EL (cell line): ENCODE data around the gene PAPPA2.
"Not testable (repeated sequence)": the region's sequence is repeated elsewhere in the genome, so short reads cannot be mapped to it uniquely, and the experiment has no call there.

Experiments used
- DNase-seq: peaks from one replicate; pipeline ENCODE4 v3.0.0-alpha.2; 2016

The PAPPA2 gene

GRCh38 chr1:176612791-176613190, 149.8 kb downstream of the PAPPA2 start:
- no peak for DNase-seq

- DNase-seq: peak; percentile 3
These were observed 154.9 kb downstream of the PAPPA2 start for GRCh38 chr1:176617881-176618280.

- no peak for DNase-seq
These were observed 156.3 kb downstream of the PAPPA2 start for GRCh38 chr1:176619261-176619660.

GRCh38 chr1:176625365-176625764, 162.4 kb downstream of the PAPPA2 start:
- DNase-seq: no peak

DNA sequence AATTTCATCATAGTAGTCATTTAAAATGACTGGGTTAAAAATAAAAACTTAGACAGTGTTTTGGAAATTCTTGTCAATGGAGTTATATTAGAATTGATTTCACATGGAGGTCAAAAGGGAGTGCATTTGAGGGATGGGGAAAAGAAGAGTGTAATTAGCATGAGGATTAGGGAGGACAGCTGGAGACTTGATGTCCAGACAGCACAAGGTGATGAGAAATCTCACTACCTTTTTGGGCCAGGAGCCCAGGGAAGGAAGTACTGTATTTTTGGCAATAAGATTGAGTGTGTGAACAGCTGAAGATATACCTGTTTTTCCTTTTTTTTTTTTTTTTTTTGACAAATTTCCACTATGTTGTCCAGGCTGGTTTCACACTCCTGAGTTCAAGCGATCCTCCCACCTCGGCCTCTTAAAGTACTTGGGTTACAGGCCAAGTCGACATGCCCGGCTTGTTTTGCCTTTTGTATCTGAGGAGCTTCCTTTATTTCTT, 163.6 kb downstream of the PAPPA2 start:
- DNase-seq: no peak

GRCh38 chr1:176628775-176629174, 165.8 kb downstream of the PAPPA2 start:
- DNase-seq: no peak

GRCh38 chr1:176634733-176635132, 171.8 kb downstream of the PAPPA2 start:
- DNase-seq: not testable (repeated sequence)

DNA sequence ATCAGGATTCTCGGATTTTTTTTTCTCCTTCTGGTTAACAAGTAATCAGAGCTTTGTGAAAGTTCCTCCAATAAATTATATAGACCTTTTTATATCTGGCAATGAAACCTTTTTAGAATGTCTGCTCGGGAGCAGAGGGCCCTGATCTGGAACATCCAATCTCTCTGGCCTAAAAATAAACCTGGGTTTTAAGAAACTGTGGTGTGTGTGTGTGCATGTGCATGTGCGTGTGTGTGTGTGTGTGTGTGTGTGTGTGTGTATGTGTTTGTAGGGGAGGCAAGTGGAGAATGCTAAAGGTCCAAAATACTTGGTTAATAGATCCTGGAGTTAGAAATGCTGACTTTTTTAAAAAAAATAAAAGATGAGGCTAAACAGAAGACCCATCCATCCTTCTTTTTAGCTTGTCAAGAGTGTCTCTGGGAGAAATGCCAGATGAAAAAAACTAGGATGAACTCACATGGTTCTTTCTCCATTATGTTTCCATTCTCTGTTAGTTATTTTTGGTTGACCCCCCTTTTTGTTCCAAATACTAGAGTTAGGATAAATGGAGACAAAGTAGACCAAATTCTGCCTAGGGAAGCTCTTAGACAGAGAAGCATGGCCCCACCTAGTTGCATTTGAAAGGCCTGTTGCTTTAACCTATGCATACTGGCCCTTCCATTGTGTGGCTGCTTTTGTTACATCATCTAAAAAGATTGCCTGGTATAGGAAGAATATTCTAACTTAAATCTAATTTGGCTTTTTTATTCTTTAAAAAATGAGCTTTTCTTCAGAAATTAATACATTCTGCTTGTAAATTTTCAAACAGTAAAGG, 175.9 kb downstream of the PAPPA2 start:
- DNase-seq: no peak

DNA sequence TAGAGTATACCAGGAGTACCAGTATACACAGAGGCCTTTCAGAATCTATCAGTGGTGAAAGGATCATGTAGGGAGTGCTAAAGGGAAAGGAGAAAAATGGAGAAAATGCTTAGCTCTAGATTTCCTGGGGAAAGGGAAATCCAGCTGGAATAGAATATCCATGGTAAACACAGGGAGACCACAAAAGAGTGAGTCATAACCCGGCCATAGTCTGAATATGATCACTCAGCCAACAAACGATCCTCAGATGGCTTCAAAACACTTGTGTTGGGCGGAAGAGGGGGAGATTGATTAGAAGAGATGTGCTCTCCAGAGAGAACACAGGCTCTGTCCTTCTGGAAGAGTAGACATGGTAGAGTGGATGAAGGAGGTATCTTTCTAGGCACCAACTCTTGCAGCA, 180.6 kb downstream of the PAPPA2 start:
- DNase-seq: peak; percentile 41

DNA sequence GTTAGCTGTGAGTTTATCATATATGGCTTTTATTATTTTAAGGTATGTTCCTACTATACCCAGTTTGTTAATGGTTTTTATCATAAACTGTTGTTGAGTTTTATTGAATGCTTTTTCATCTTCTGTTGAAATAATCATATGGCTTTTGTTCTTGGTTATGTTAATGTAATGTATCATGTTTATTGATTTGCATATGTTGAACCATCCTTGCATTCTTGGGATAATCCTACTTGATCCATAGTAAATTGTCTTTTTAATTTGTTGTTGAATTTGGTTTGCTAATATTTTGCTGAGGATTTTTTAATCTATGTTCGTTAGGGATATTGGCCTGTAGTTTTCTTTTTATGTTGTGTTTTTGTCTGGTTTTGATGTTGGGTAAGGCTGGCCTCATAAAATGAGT, 185.6 kb downstream of the PAPPA2 start:
- no peak for DNase-seq

DNA sequence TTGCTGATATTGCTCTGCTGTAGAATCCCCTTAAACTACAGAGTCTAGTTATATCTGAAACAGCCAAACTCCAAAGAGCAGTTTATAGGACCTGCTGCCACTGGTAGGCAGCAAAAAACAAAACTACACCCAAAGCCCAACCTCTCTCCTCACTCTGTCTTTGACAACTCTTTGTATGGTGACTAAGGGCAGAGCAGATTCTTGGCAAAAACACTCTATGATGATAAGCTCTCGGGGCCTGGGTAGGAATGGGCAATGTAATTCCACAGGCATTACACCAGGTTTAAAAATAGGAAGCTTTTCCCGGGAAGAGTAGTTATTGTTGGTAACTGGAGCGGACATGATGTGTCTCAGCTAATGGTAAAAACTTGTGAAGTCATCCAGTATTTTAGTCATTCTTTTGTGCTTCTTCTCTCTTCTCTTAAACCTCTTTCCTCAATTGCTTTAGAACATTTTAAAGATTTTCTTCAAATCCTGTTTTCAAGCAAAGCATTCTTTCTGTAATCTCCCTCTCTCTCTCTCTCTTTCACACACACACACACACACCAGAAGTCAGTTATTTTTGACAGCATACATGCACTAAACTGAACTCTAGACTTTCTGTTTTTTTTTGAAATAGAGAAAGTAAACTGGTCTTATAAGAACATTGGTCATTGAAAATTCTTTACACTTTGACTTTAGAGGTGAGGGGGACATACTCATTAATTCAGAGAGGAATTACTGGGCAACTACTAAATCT, 193.5 kb downstream of the PAPPA2 start:
- peak; percentile 78 for DNase-seq

DNA sequence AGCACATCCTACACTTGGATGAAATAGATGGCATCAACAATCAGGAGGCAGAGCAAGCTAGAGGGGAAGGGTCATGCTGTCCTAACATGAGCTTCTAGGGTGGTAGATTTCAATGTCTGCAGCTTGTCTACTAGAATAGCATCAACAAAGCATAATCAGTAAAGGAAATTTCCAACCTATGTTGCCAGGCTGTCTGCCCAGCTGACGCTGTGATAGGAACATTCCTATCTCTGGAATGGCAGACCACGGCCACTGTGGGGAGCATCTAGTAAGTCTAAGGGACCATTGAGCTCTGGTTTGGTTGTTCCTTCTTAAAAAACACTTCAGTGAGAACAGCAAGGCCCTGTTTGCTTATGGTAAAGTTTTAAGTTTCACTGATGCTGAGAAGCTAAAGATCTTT, 206.8 kb downstream of the PAPPA2 start:
- no peak for DNase-seq

GRCh38 chr1:176670853-176671252, 207.9 kb downstream of the PAPPA2 start:
- DNase-seq: no peak

GRCh38 chr1:176682830-176683535, 220.0 kb downstream of the PAPPA2 start:
- DNase-seq: no peak

GRCh38 chr1:176691251-176692228, 228.6 kb downstream of the PAPPA2 start:
- DNase-seq: peak; percentile 31

DNA sequence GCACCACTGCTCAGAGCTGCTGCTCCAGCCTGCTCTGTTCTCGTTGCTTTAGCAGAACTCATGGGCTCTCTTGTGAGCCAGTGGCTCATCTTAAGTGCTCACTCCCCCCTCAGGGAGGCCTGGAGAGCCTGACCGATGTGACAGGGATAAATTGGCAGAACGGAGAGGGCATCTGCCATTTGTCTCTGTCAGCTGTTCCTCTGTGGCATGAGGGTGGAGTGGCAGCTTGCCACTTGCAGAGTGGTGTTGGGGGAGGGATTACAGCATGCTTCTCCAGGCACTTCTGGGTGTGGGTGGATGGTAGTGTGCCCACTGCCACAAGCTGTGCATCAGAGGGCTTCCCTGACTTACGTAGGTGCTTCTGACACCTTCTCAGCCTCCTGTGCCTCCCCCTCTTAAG, 229.5 kb downstream of the PAPPA2 start:
- DNase-seq: no peak

- no peak for DNase-seq
These were observed 230.2 kb downstream of the PAPPA2 start for GRCh38 chr1:176692988-176693696.

DNA sequence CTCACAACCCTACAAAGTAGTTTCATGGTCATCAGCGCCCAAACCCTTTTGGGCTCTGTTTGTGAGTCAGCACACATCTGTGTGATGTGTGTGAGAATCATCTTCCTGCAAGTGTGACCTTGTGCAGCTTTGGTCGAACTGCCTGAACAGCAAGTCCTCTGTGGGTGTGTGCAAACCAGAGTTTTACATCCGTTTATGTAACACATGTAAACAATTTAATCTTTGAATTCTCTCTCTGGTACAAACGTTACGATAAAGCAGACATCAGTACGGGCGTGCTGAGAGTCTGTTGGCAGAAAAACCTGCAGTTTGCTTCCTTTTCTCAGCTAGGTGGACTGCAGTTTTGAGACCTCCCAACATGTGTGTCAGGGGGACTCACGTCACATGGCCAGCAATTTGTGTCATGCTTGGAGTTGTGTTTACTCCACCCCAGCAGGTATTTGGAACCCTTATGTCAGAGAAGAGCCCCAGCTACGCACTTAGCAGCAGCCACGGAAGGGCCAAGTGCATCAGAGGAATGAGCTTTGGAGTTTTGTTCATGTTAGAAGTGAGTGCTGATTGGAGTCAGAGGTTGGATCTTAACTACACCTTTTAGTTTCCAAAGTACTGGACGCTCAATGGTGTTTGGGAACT, 230.8 kb downstream of the PAPPA2 start:
- no peak for DNase-seq

DNA sequence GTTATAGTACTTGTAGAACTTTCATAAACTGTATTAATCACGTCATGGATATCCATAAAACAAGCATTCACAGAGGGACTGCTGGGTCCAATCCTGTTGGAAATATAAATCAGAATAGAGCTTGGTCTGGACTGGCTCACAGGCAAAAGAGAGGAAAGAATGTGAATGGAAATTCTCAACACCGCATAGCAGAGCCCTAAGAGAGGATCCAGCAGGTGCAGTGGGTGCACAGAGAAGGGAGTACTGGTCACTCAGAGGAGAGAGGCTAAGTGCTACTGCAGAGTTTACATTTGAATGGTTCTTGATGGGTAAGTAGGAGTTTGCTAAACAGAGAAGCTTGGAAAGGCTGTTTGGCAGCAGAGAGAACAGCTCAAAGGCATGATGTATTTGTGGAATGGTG, 231.7 kb downstream of the PAPPA2 start:
- DNase-seq: no peak

- DNase-seq: no peak
These were observed 233.1 kb downstream of the PAPPA2 start for GRCh38 chr1:176696109-176696508.

DNA sequence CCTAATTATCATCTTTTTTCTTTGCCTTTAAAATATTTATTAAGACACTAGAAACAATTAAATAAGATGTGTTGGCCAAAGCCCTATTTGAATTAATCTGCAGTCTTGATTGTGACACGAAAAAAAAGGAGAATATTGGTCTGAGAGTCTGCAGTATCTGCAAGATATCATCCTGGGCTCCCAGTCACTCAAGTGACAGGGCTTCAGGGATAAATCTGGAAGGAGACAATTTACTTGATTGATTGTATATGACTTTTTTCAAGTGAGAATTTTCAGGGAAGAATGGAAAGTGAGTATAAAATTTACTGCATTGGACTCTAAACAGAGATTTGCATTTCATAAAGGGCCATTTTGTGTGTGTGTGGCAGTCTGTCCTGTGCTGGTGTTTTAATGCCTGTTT, 233.7 kb downstream of the PAPPA2 start:
- DNase-seq: no peak
